ENCODE results near the gene MAGI1.

- TF ChIP-seq CTCF (IDR thresholded peaks at IDR 0.05) (no peak), POLR2A (IDR thresholded peaks at IDR 0.05) (no peak)
Measured at GRCh38 chr3:65777050-65777449, 261.7 kb downstream of the MAGI1 start.

All from uterus (tissue), 2 donors.